Epithelial cell of proximal tubule (primary cell): ENCODE results near the gene PRR15L. TPM values are rescaled to one million over a fixed set of nuclear protein-coding genes. Genes with fewer than 3 reads are reported as not detected.
A peak's percentile ranks its signal among the peaks of the same experiment; 100 is the strongest.

ENCODE experiments used
- DNase-seq: peaks from one replicate; pipeline ENCODE4 v3.0.0-alpha.2; 2011; ENCODE audit warnings: low read depth
- H3K4me3 ChIP-seq: 2 replicates; pipeline ENCODE4 v1.5.1; 2011; ENCODE audit warnings: low read depth, mild to moderate bottlenecking, low read length
- total RNA-seq: library from RNA; depleted of rRNA; stranded (reverse); fragments of >200 nt; gene quantifications from 2 replicates; pipeline ENCODE4 v1.2.3, GENCODE V29; 2015
- TF ChIP-seq, protein P1 (sequence below): conservative IDR thresholded peaks from 2 replicates; pipeline ENCODE4 v1.5.1; 2012; ENCODE audit warnings: low read depth, mild to moderate bottlenecking, low read length

The PRR15L gene
- total RNA-seq, 1 donor from 2014 or later, result 3.5 TPM

DNA sequence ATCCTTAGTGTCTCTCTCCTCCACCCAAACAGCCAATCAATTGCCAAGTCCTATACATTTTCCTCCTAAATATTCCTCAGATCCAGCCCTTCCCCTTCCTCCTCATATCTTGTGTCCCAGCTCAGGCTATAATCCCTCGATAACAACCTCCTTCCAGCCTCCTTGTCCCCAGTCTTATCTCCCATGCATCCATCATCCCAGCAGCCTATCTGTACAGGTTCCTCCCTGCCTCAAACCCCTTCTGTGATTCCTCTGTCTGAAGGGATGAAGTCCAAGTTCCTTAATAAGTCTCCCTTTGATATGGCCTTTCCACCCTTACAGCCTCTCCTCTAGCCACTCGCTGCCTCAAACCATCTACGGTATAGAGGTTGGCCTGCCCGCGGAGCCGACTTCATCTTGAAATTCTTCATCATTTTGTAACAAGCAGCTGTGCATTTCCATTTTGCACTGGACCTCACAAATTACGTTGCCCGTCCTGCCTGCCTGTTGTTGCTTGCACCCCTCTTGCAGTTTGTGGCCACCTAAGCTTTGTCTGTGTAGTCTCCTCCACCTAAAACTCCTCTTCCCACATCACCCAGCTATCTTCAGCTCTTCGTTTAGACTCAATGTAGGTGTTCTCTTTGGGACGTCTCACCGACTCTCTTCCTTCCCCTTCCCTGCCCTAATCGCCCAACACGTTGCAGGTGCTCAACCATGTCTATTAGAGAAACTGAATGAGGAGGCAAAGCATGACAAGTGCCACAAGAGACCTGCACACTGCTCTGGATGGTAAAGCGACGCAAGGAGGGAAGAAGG is 12.4 kb upstream of the PRR15L start:
- no peak for DNase-seq
- H3K4me3 ChIP-seq, result peak overlapping the region; percentile 19
- TF ChIP-seq, protein P1, sequence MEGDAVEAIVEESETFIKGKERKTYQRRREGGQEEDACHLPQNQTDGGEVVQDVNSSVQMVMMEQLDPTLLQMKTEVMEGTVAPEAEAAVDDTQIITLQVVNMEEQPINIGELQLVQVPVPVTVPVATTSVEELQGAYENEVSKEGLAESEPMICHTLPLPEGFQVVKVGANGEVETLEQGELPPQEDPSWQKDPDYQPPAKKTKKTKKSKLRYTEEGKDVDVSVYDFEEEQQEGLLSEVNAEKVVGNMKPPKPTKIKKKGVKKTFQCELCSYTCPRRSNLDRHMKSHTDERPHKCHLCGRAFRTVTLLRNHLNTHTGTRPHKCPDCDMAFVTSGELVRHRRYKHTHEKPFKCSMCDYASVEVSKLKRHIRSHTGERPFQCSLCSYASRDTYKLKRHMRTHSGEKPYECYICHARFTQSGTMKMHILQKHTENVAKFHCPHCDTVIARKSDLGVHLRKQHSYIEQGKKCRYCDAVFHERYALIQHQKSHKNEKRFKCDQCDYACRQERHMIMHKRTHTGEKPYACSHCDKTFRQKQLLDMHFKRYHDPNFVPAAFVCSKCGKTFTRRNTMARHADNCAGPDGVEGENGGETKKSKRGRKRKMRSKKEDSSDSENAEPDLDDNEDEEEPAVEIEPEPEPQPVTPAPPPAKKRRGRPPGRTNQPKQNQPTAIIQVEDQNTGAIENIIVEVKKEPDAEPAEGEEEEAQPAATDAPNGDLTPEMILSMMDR, result no peak

DNA sequence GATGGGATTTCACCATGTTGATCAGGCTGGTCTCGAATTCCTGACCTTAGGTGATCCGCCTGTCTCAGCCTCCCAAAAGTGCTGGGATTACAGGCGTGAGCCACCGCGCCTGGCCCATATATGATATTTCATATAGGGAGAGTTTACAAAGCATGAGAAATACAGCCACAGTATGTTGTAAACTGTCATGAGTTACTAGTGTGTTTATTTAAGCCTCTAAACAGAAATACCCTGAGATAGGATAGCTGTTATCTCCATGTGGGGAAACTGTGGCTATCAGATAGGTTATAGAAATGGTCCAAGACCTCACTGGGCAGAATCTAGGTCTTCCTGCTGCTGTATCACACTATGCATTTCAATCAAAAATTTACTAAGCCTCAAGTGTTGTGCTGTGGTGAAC is 11.2 kb upstream of the PRR15L start:
- TF ChIP-seq, protein P1, result no peak
- no peak for DNase-seq
- no peak overlapping the region for H3K4me3 ChIP-seq

DNA sequence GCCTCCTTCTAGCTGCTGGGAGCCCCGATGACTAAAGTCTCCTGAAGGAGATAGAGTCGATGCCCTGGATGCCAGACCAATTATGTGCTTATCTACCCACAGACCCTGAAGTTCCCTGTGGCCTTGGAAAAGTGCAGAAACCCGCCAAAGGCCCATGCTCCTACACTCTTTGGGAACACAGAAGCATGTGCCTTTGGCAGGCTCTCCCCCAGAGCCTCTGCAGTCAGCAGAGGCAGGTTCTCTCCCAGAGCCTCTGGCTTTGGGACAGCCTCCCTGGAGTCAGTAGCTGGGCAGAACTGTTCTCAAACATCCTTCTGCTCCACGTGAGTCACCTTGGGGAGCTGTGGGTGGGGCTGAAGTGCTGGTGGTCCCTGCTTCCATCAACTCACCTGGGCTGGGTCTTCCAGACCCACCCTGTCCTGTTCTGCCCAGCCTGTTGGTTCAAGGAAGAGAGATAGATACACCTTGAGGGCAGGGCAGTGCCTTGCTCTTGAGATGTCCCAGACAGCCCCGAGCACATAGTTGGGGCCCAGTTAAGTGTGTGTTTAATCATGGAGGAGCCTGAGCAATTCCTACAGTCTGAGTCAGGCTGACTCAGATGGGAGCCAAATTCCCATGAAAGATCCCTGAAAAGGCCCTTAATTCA is 10.0 kb upstream of the PRR15L start:
- no peak overlapping the region for H3K4me3 ChIP-seq
- TF ChIP-seq, protein P1, result no peak
- DNase-seq, result peak; percentile 46

DNA sequence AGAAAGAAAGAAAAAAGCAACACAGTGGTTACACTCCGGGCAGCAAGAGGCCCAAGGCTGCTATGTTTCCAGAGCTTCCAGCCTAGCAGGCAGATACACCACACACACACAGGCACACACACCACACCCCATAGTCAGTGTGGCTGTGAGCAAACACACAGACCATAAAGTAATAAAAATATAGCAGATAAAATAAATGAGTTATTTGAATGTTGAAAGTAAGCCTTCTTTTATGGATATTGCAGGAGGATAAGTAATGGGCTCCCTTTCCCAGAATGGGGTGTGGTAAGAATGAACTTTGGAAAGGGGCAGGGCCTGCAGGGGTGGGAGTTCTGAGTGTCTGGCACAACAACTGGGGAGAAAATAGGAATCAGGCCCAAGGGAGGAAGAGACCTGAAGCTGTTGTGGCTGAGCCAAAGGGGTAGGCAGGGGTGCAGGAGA is 8.4 kb upstream of the PRR15L start:
- H3K4me3 ChIP-seq, result no peak overlapping the region
- DNase-seq, result no peak
- TF ChIP-seq, protein P1, result no peak

DNA sequence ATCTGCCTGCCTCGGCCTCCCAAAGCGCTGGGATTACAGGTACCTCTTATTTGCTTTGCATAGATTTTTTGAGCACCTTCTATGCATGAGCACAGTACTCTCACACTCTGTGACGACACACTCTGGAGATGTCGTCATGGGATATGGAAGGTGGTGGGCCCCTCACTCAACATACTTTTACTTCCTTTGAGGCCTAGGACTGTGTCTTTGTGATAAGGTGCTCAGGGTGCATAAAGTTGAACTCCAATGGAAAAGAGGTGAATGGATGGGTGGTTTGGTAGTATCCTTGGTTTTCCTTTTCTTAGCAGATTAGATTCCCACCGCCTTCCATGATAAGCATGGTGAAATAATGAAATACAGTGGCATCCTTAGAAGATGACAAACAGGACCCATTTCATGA is 7.2 kb upstream of the PRR15L start:
- no peak for DNase-seq
- TF ChIP-seq, protein P1, result no peak
- no peak overlapping the region for H3K4me3 ChIP-seq

DNA sequence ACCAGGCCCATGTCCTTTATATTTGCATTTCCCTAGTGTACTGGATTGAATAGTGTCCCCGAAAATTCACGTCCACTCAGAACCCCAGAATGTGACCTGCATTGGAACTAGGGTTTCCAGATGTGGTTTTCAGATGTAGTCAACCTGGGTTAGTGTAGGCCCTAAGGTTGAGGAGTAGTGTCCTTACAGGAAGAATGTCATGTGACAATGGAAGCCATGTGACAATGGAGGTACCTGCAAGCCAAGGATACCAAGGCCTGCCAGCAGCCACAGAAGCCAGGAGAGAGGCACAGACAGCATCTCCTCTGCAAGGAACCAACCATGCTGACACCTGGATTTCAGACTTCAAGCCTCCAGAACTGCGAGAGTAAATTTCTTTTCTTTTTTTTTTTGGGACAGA is 5.2 kb upstream of the PRR15L start:
- DNase-seq, result no peak
- H3K4me3 ChIP-seq, result no peak overlapping the region
- TF ChIP-seq, protein P1, result no peak

DNA sequence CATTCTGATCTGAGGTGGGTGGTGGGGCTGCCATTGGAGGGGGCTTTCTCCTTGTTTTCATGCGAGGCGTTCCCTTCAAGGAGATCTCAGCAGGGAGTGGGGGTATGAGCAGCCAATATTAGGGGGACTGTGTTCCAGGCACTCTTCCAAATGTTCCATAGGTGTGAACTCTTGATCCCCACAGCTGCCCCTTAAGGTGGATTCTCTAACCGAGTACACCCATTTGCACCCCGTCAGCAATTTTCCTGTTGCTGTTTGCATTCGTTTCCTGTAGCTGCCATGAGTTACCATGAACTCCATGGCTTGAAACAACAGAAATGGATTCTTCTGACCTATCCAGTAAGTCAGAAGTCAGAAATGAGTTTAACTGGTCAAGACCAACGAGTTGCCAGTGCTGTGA is 3.7 kb upstream of the PRR15L start:
- H3K4me3 ChIP-seq, result no peak overlapping the region
- TF ChIP-seq, protein P1, result no peak
- DNase-seq, result no peak
